ENCODE data around the gene TBC1D8.

The TBC1D8 gene

GRCh38 chr2:101187131-101187530 lies 35.9 kb upstream of the TBC1D8 start:
- no peaks in the 10 kb centered on the region for H3K4me1 ChIP-seq (ENCODE audit: control insufficient read depth, low read length)
- no peaks in the 10 kb centered on the region for H3K36me3 ChIP-seq (ENCODE audit: control insufficient read depth, low read length)

DNA sequence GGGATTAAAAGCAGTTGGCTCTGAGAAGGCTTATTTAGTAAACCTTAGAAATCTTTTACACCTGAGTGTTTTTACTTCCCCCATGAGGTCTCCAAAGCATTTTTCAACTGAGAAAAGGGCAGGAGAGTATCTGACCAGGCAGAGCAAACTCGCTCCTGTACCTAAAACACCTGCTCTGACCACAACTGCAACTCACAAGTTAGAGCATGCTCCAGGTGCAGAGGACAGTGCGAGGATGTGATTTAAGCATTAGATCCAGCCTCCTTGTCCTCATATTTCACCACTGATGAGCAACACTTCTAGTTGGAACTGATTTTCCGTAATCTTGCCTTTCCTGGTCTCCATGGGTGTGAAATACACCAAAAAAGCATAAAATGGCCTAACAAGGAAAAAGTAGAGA lies 34.5 kb upstream of the TBC1D8 start:
- H3K4me3 ChIP-seq (ENCODE audit: low read length), result no peak overlapping the region
- no peaks in the 10 kb centered on the region for H3K9me2 ChIP-seq (replicated peaks; ENCODE audit: control insufficient read depth, low read length)
- TF ChIP-seq, protein P1, sequence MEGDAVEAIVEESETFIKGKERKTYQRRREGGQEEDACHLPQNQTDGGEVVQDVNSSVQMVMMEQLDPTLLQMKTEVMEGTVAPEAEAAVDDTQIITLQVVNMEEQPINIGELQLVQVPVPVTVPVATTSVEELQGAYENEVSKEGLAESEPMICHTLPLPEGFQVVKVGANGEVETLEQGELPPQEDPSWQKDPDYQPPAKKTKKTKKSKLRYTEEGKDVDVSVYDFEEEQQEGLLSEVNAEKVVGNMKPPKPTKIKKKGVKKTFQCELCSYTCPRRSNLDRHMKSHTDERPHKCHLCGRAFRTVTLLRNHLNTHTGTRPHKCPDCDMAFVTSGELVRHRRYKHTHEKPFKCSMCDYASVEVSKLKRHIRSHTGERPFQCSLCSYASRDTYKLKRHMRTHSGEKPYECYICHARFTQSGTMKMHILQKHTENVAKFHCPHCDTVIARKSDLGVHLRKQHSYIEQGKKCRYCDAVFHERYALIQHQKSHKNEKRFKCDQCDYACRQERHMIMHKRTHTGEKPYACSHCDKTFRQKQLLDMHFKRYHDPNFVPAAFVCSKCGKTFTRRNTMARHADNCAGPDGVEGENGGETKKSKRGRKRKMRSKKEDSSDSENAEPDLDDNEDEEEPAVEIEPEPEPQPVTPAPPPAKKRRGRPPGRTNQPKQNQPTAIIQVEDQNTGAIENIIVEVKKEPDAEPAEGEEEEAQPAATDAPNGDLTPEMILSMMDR (IDR thresholded peaks at IDR 0.05; ENCODE audit: low read depth, low read length, poor library complexity, severe bottlenecking), result no peak
- TF ChIP-seq EZH2phosphoT487 (IDR thresholded peaks at IDR 0.05; ENCODE audit: borderline replicate concordance, low read length), result no peak
- H3K36me3 ChIP-seq (ENCODE audit: control insufficient read depth, low read length), result no peaks in the 10 kb centered on the region
- H3K27me3 ChIP-seq (ENCODE audit: control insufficient read depth, low read length), result no peaks in the 10 kb centered on the region
- no peak overlapping the region for H3K27ac ChIP-seq (ENCODE audit: low read depth, low read length)
- H3K4me1 ChIP-seq (ENCODE audit: control insufficient read depth, low read length), result no peaks in the 10 kb centered on the region
- no peaks in the 10 kb centered on the region for H3K79me2 ChIP-seq (ENCODE audit: control insufficient read depth, low read length)
- no peaks in the 10 kb centered on the region for H4K20me1 ChIP-seq (ENCODE audit: control insufficient read depth, insufficient read depth, low read depth, low read length)
- no peaks in the 10 kb centered on the region for H3K9me3 ChIP-seq (ENCODE audit: control insufficient read depth, insufficient read depth, low read length)
- H3K4me2 ChIP-seq (ENCODE audit: low read length), result no peak overlapping the region
- no peaks in the 10 kb centered on the region for H3F3A ChIP-seq (ENCODE audit: control insufficient read depth, insufficient read depth)

More at GRCh38 chr2:101187131-101187530, 35.9 kb upstream of the TBC1D8 start:
- H3K9me2 ChIP-seq (replicated peaks; ENCODE audit: control insufficient read depth, low read length), result no peaks in the 10 kb centered on the region
- no peaks in the 10 kb centered on the region for H3K9me3 ChIP-seq (ENCODE audit: control insufficient read depth, insufficient read depth, low read length)
- no peak for TF ChIP-seq EZH2phosphoT487 (IDR thresholded peaks at IDR 0.05; ENCODE audit: borderline replicate concordance, low read length)
- TF ChIP-seq, protein P1 (IDR thresholded peaks at IDR 0.05; ENCODE audit: low read depth, low read length, poor library complexity, severe bottlenecking), result no peak
- peaks cover 5% of the 10 kb centered on the region for H3K27me3 ChIP-seq (ENCODE audit: control insufficient read depth, low read length)
- no peaks in the 10 kb centered on the region for H4K20me1 ChIP-seq (ENCODE audit: control insufficient read depth, insufficient read depth, low read depth, low read length)
- no peak overlapping the region for H3K27ac ChIP-seq (ENCODE audit: low read depth, low read length)
- H3K4me2 ChIP-seq (ENCODE audit: low read length), result no peak overlapping the region
- no peak overlapping the region for H3K4me3 ChIP-seq (ENCODE audit: low read length)
- no peaks in the 10 kb centered on the region for H3K79me2 ChIP-seq (ENCODE audit: control insufficient read depth, low read length)
- H3F3A ChIP-seq (ENCODE audit: control insufficient read depth, insufficient read depth), result no peaks in the 10 kb centered on the region

- H3K9me3 ChIP-seq (ENCODE audit: control insufficient read depth, insufficient read depth, low read length), result no peaks in the 10 kb centered on the region
- no peaks in the 10 kb centered on the region for H3K4me1 ChIP-seq (ENCODE audit: control insufficient read depth, low read length)
- H3K79me2 ChIP-seq (ENCODE audit: control insufficient read depth, low read length), result no peaks in the 10 kb centered on the region
- H3K27ac ChIP-seq (ENCODE audit: low read depth, low read length), result no peak overlapping the region
- H3F3A ChIP-seq (ENCODE audit: control insufficient read depth, insufficient read depth), result no peaks in the 10 kb centered on the region
- TF ChIP-seq, protein P1 (IDR thresholded peaks at IDR 0.05; ENCODE audit: low read depth, low read length, poor library complexity, severe bottlenecking), result no peak
- TF ChIP-seq EZH2phosphoT487 (IDR thresholded peaks at IDR 0.05; ENCODE audit: borderline replicate concordance, low read length), result no peak
- no peak overlapping the region for H3K4me2 ChIP-seq (ENCODE audit: low read length)
- no peaks in the 10 kb centered on the region for H4K20me1 ChIP-seq (ENCODE audit: control insufficient read depth, insufficient read depth, low read depth, low read length)
- no peak overlapping the region for H3K4me3 ChIP-seq (ENCODE audit: low read length)
- H3K27me3 ChIP-seq (ENCODE audit: control insufficient read depth, low read length), result no peaks in the 10 kb centered on the region
- H3K9me2 ChIP-seq (replicated peaks; ENCODE audit: control insufficient read depth, low read length), result no peaks in the 10 kb centered on the region
- H3K36me3 ChIP-seq (ENCODE audit: control insufficient read depth, low read length), result no peaks in the 10 kb centered on the region
Observed at GRCh38 chr2:101185085-101185484, 33.9 kb upstream of the TBC1D8 start.

GRCh38 chr2:101179982-101180381 lies 28.8 kb upstream of the TBC1D8 start:
- Histone ChIP-seq H3F3A (ENCODE audit: control insufficient read depth, insufficient read depth) (no peaks in the 10 kb centered on the region), H3K27ac (ENCODE audit: low read depth, low read length) (no peak overlapping the region), H3K4me1 (ENCODE audit: control insufficient read depth, low read length) (no peaks in the 10 kb centered on the region)

More at GRCh38 chr2:101179982-101180381, 28.8 kb upstream of the TBC1D8 start:
- Histone ChIP-seq H3K4me3 (ENCODE audit: low read length) (no peak overlapping the region), H3K36me3 (ENCODE audit: control insufficient read depth, low read length) (no peaks in the 10 kb centered on the region), H3K4me2 (ENCODE audit: low read length) (no peak overlapping the region), H3K27me3 (ENCODE audit: control insufficient read depth, low read length) (no peaks in the 10 kb centered on the region), H3K79me2 (ENCODE audit: control insufficient read depth, low read length) (no peaks in the 10 kb centered on the region), H4K20me1 (ENCODE audit: control insufficient read depth, insufficient read depth, low read depth, low read length) (no peaks in the 10 kb centered on the region), H3K9me3 (ENCODE audit: control insufficient read depth, insufficient read depth, low read length) (no peaks in the 10 kb centered on the region), H3K9me2 (replicated peaks; ENCODE audit: control insufficient read depth, low read length) (no peaks in the 10 kb centered on the region)
- TF ChIP-seq EZH2phosphoT487 (IDR thresholded peaks at IDR 0.05; ENCODE audit: borderline replicate concordance, low read length), result no peak
- TF ChIP-seq, protein P1 (IDR thresholded peaks at IDR 0.05; ENCODE audit: low read depth, low read length, poor library complexity, severe bottlenecking), result no peak

Data from DOHH2 (cell line).